Neuronal stem cell (in vitro differentiated cells): ENCODE results near the gene POU2F3.
"Not testable (repeated sequence)": the region's sequence is repeated elsewhere in the genome, so short reads cannot be mapped to it uniquely, and the experiment has no call there.

Experiments
- DNase-seq: peaks from one replicate; pipeline ENCODE4 v3.0.0-alpha.2; 2013; ENCODE audit warnings: low spot score
- H2AFZ ChIP-seq: one replicate; pipeline ENCODE4 v1.6.1; 2013; ENCODE audit warnings: mild to moderate bottlenecking, low read length, inconsistent platforms
- H2AK5ac ChIP-seq: 2 replicates; pipeline ENCODE4 v1.6.1; 2013; ENCODE audit warnings: low read depth, mild to moderate bottlenecking, inconsistent platforms, low read length, moderate library complexity, mixed read lengths
- H2BK120ac ChIP-seq: 2 replicates; pipeline ENCODE4 v1.6.1; 2013; ENCODE audit warnings: low read depth, mild to moderate bottlenecking, inconsistent platforms, low read length, moderate library complexity, mixed read lengths
- H2BK12ac ChIP-seq: one replicate; pipeline ENCODE4 v1.6.1; 2013; ENCODE audit warnings: low read length, inconsistent platforms
- H2BK15ac ChIP-seq: 2 replicates; pipeline ENCODE4 v1.6.1; 2013; ENCODE audit warnings: mild to moderate bottlenecking, low read length, inconsistent platforms, mixed read lengths
- H2BK5ac ChIP-seq: one replicate; pipeline ENCODE4 v1.6.1; 2013; ENCODE audit warnings: inconsistent platforms, mild to moderate bottlenecking, low read length, moderate library complexity
- H3K14ac ChIP-seq: one replicate; pipeline ENCODE4 v1.6.1; 2013; ENCODE audit warnings: low read length, inconsistent platforms
- H3K18ac ChIP-seq: 2 replicates; pipeline ENCODE4 v1.6.1; 2013; ENCODE audit warnings: low read length, inconsistent platforms
- H3K23ac ChIP-seq: 2 replicates; pipeline ENCODE4 v1.6.1; 2013; ENCODE audit warnings: low read depth, mild to moderate bottlenecking, mixed read lengths, low read length, inconsistent platforms; ENCODE audit not compliant: poor library complexity
- H3K27ac ChIP-seq: replicated peaks from 3 replicates; pipeline ENCODE4 v1.5.1; 2013; ENCODE audit warnings: low read length, inconsistent platforms
- H3K27me3 ChIP-seq, 3 experiments: 2 replicates each; pipeline ENCODE4 v1.6.1; 2013; ENCODE audit warnings: low read length in 3 of 3, mild to moderate bottlenecking in 2 of 3, inconsistent platforms in 1 of 3, low read depth in 1 of 3, mixed read lengths in 1 of 3, moderate library complexity in 1 of 3; ENCODE audit not compliant: control insufficient read depth in 3 of 3, insufficient read depth in 3 of 3
- H3K36me3 ChIP-seq, 2 donors: replicated peaks in 1 of 2; 2 replicates each; pipeline ENCODE4 v1.6.1; 2013; ENCODE audit warnings: low read length in 2 of 2; ENCODE audit not compliant: control insufficient read depth in 2 of 2, insufficient read depth in 2 of 2
- H3K4ac ChIP-seq: 2 replicates; pipeline ENCODE4 v1.6.1; 2013; ENCODE audit warnings: inconsistent platforms, mild to moderate bottlenecking, low read length, moderate library complexity
- H3K4me1 ChIP-seq, 2 donors: 1 replicate in 1 of 2; 2 replicates in 1 of 2; pipeline ENCODE4 v1.6.1; 2013; ENCODE audit warnings: low read length in 2 of 2, low read depth in 1 of 2; ENCODE audit not compliant: control insufficient read depth in 2 of 2, insufficient read depth in 1 of 2
- H3K4me2 ChIP-seq: one replicate; pipeline ENCODE4 v1.6.1; 2013; ENCODE audit warnings: mild to moderate bottlenecking, low read length, inconsistent platforms; ENCODE audit not compliant: insufficient read depth, poor library complexity, severe bottlenecking
- H3K4me3 ChIP-seq, 2 donors: 2 replicates each; pipeline ENCODE4 v1.5.1; 2013; ENCODE audit warnings: low read length in 2 of 2, mild to moderate bottlenecking in 2 of 2, inconsistent platforms in 1 of 2, moderate library complexity in 1 of 2
- H3K79me1 ChIP-seq: one replicate; pipeline ENCODE4 v1.6.1; 2013; ENCODE audit warnings: low read depth, mild to moderate bottlenecking, inconsistent platforms, low read length, moderate library complexity
- H3K9ac ChIP-seq: one replicate; pipeline ENCODE4 v1.6.1; 2013; ENCODE audit warnings: mild to moderate bottlenecking, low read depth, low read length, inconsistent platforms; ENCODE audit not compliant: poor library complexity
- H3K9me3 ChIP-seq, 2 donors: replicated peaks in 1 of 2; 2 replicates each; pipeline versions ENCODE3 to v1.6.1; 2013; ENCODE audit warnings: low read length in 2 of 2, mild to moderate bottlenecking in 2 of 2, inconsistent platforms in 1 of 2, low read depth in 1 of 2, mixed read lengths in 1 of 2, moderate library complexity in 1 of 2; ENCODE audit not compliant: control insufficient read depth in 2 of 2, insufficient read depth in 1 of 2
- H4K8ac ChIP-seq: one replicate; pipeline ENCODE4 v1.6.1; 2013; ENCODE audit warnings: low read depth, mild to moderate bottlenecking, inconsistent platforms, low read length, moderate library complexity
- H4K91ac ChIP-seq: one replicate; pipeline ENCODE4 v1.6.1; 2013; ENCODE audit warnings: low read length, low read depth, mild to moderate bottlenecking, inconsistent platforms; ENCODE audit not compliant: poor library complexity
- WGBS, 2 donors: extraction: QIAGEN DNeasy Blood & Tissue Kit; methylation state at CpG; one replicate each; pipeline ENCODE4 v1.1.7; 2013; ENCODE audit warnings: missing lambda C conversion rate in 2 of 2, mixed read lengths in 1 of 2; ENCODE audit not compliant: insufficient read length in 2 of 2, insufficient replicate concordance in 1 of 2; ENCODE audit errors: extremely low coverage in 2 of 2; 5-methylcytosine and 5-hydroxymethylcytosine counted together

The POU2F3 gene

DNA sequence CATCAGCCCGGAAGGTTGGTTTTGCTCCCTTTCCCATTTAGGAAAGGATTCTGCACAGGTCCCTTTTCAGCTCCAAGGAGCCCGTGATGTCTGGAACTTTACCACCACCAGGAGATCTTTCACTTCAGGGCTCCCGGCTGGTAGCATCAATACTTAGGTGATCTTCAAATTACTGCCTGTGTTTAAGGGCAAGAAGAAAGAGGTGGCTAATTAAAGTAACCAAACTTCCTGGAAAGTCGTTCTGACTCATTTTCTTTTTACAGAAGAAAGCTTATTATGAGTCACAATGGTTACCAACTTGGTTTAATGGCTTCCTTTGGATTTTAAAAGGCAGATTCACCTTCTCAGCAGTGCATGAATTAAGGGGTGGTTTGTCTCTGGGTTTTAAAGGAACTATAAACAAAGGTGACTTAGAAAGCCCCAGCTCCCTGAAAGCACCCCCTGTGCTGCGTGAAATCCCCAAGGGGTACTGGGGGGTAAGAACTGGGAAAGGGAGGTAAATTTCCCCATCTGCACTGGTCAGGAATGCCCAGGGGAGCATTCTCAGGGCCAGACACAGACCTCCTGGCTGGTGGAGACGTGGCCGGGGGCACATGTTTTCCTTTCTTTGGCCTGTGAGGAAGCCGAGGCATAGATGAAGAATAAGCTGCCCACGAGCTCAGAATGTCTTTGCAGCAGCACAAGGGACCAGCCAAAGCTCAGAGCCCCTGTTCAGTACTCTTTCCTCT is 8.8 kb downstream of the POU2F3 start:
- no CpG with 5 or more reads among the region's 9 CpGs for WGBS, 2 donors
- Histone ChIP-seq H3K9ac (no peak overlapping the region), H3K4ac (no peak overlapping the region), H2BK120ac (no peak overlapping the region), H4K91ac (no peak overlapping the region), H3K4me1 (peaks cover 0 to 1% of the 10 kb centered on the region in 2 donors), H2BK15ac (no peak overlapping the region), H3K9me3 (no peaks in the 10 kb centered on the region), H3K18ac (no peak overlapping the region), H3K23ac (no peak overlapping the region), H2BK5ac (no peak overlapping the region), H3K14ac (no peak overlapping the region), H4K8ac (no peak overlapping the region), H3K36me3 (no peaks in the 10 kb centered on the region), H2AK5ac (no peak overlapping the region), H3K27ac (no peak overlapping the region), H3K4me3 (no peak overlapping the region), H3K27me3 (peaks cover 0 to 65% (median 1%) of the 10 kb centered on the region in 3 experiments), H3K79me1 (no peaks in the 10 kb centered on the region), H3K4me2 (no peak overlapping the region), H2AFZ (no peak overlapping the region), H2BK12ac (no peak overlapping the region)
- no peak for DNase-seq

DNA sequence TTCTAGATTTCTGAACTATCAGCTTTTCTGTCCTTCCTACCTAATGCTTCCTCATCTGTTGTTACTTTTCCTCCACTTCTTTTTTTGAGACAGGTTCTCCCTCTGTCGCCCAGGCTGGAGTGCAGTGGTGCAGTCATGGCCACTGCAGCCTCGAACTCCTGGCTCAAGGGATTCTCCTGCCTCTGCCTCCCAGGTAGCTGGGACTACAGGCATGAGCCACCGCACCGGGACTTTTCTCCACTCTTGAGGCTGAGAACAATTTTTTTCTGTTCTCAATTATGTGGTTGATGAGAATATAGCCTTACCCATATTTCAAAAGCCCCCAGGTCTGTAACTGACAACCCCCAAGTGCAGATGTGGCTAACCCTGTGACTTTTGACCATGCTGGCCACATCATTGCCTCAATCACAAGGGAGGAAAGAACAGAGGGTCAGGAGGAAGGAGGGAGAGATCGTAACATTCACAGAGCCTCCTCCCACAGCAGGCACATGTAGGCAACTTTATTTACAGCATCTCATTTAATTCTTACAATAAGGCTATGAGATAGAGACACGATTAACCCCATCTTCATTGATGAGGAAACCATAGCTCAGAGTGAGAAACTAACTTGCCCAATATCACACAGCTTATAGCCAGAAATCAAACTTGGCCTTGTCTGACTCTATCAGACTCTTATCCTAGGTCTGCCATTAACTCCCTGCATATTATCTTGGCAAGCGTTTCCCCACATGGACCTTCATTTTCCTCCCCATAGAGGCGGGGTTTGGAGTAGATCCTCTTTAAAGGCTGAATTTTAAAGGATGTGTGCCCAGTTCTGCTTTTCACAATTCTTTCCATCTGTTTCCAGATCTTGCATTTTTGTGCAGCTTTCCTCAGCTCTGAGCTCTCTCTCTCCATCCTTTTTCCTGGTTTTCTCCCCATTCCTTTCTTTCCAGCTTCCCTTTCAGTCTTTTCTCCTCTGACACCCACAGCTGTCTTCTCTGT is 9.6 kb downstream of the POU2F3 start:
- Histone ChIP-seq H3K9ac (no peak overlapping the region), H3K14ac (no peak overlapping the region), H3K4ac (no peak overlapping the region), H4K8ac (no peak overlapping the region), H2BK5ac (no peak overlapping the region), H3K18ac (peak overlapping the region; percentile 32), H3K4me3 (no peak overlapping the region), H3K4me1 (peaks cover 0 to 1% of the 10 kb centered on the region in 2 donors), H3K9me3 (no peaks in the 10 kb centered on the region), H2AFZ (no peak overlapping the region), H2BK15ac (no peak overlapping the region), H4K91ac (no peak overlapping the region), H3K27ac (no peak overlapping the region), H3K36me3 (no peaks in the 10 kb centered on the region), H3K4me2 (no peak overlapping the region), H3K23ac (no peak overlapping the region), H2BK120ac (no peak overlapping the region), H3K27me3 (peaks cover 0 to 67% (median 2%) of the 10 kb centered on the region in 3 experiments), H3K79me1 (no peaks in the 10 kb centered on the region), H2AK5ac (no peak overlapping the region), H2BK12ac (no peak overlapping the region)
- no peak for DNase-seq
- WGBS, 2 donors = no CpG with 5 or more reads among the region's 8 CpGs

DNA sequence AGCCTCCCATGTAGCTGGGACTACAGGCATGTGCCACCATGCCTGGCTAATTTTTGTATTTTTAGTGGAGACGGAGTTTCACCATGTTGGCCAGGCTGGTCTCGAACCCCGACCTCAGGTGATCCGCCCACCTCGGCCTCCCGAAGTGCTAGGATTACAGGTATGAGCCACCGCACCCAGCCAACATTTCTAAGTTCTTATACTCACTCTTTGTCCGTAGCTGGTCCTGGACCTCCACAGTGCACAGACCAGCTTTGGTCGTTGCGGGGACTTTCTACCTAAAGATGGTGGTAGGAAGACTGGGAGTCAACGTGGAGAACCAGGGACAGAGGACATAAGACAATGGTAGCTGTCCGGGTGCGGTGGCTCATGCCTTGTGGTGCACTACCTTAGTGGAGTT is 13.4 kb downstream of the POU2F3 start:
- not testable (repeated sequence) for H3K79me1 ChIP-seq, DNase-seq, H4K8ac ChIP-seq, H3K14ac ChIP-seq, H3K36me3 ChIP-seq, H3K18ac ChIP-seq, H3K9ac ChIP-seq, H2BK5ac ChIP-seq, H3K23ac ChIP-seq, H3K4ac ChIP-seq, H2BK15ac ChIP-seq, H2AK5ac ChIP-seq, H3K9me3 ChIP-seq, H4K91ac ChIP-seq, H2BK120ac ChIP-seq, H3K27ac ChIP-seq, H3K4me3 ChIP-seq, H3K4me2 ChIP-seq, H2BK12ac ChIP-seq, H2AFZ ChIP-seq
- WGBS, 2 donors = no CpG with 5 or more reads among the region's 13 CpGs
- Histone ChIP-seq H3K4me1 (peaks cover 9 to 11% of the 10 kb centered on the region in 2 donors), H3K27me3 (peaks cover 0 to 39% (median 12%) of the 10 kb centered on the region in 3 experiments)
